ENCODE measurements around the gene FCN1.

Gene FCN1

GRCh38 chr9:134892820-134893420 is 24.8 kb downstream of the FCN1 start:
- peaks cover 94% of the 10 kb centered on the region for H3K27me3 ChIP-seq (replicated peaks; ENCODE audit: insufficient read depth, low read length)
- no peak overlapping the region for H3K27ac ChIP-seq (ENCODE audit: low read length)
- DNase-seq, result no peak
- no peaks in the 10 kb centered on the region for H3K4me1 ChIP-seq (ENCODE audit: low read length)
- no peaks in the 10 kb centered on the region for H4K20me1 ChIP-seq (ENCODE audit: insufficient read depth, low read length)
- no peak overlapping the region for H3K4me2 ChIP-seq (ENCODE audit: low read depth, low read length)
- no peaks in the 10 kb centered on the region for H3K9me3 ChIP-seq (replicated peaks; ENCODE audit: insufficient read depth, low read length)
- H2AFZ ChIP-seq (ENCODE audit: low read length), result no peak overlapping the region
- H3K9me2 ChIP-seq (replicated peaks; ENCODE audit: insufficient read depth, low read length), result no peaks in the 10 kb centered on the region
- TF ChIP-seq EZH2 (optimal IDR thresholded peaks at IDR 0.05; ENCODE audit: low read depth, low read length) (no peak), EZH2phosphoT487 (IDR thresholded peaks at IDR 0.05; ENCODE audit: low read length) (no peak), CTCF (IDR thresholded peaks at IDR 0.05; ENCODE audit: low read length) (no peak)
- H3K79me2 ChIP-seq (ENCODE audit: low read length), result no peaks in the 10 kb centered on the region
- H3K4me3 ChIP-seq (ENCODE audit: low read length), result no peak overlapping the region
- H3F3A ChIP-seq (ENCODE audit: insufficient read depth, low read length), result no peaks in the 10 kb centered on the region
- no peaks in the 10 kb centered on the region for H3K36me3 ChIP-seq (replicated peaks; ENCODE audit: insufficient read depth, low read length)
- no peak overlapping the region for H3K9ac ChIP-seq (ENCODE audit: low read length)

- Histone ChIP-seq H3K79me2 (ENCODE audit: low read length) (no peaks in the 10 kb centered on the region), H3K27ac (ENCODE audit: low read length) (no peak overlapping the region), H3K4me3 (ENCODE audit: low read length) (no peak overlapping the region), H2AFZ (ENCODE audit: low read length) (no peak overlapping the region), H3K4me1 (ENCODE audit: low read length) (no peaks in the 10 kb centered on the region), H3K9me2 (replicated peaks; ENCODE audit: insufficient read depth, low read length) (no peaks in the 10 kb centered on the region), H3K36me3 (replicated peaks; ENCODE audit: insufficient read depth, low read length) (no peaks in the 10 kb centered on the region), H4K20me1 (ENCODE audit: insufficient read depth, low read length) (no peaks in the 10 kb centered on the region), H3K4me2 (ENCODE audit: low read depth, low read length) (no peak overlapping the region), H3K27me3 (replicated peaks; ENCODE audit: insufficient read depth, low read length) (peaks cover 94% of the 10 kb centered on the region), H3F3A (ENCODE audit: insufficient read depth, low read length) (no peaks in the 10 kb centered on the region), H3K9me3 (replicated peaks; ENCODE audit: insufficient read depth, low read length) (no peaks in the 10 kb centered on the region), H3K9ac (ENCODE audit: low read length) (no peak overlapping the region)
- DNase-seq, result no peak
- no peak for TF ChIP-seq EZH2 (optimal IDR thresholded peaks at IDR 0.05; ENCODE audit: low read depth, low read length)
- no peak for TF ChIP-seq EZH2phosphoT487 (IDR thresholded peaks at IDR 0.05; ENCODE audit: low read length)
- TF ChIP-seq CTCF (IDR thresholded peaks at IDR 0.05; ENCODE audit: low read length), result no peak
Measured at GRCh38 chr9:134892221-134892620, 25.5 kb downstream of the FCN1 start.

- H3K36me3 ChIP-seq (replicated peaks; ENCODE audit: insufficient read depth, low read length), result no peaks in the 10 kb centered on the region
- no peak overlapping the region for H3K27ac ChIP-seq (ENCODE audit: low read length)
- H3K27me3 ChIP-seq (replicated peaks; ENCODE audit: insufficient read depth, low read length), result peaks cover 94% of the 10 kb centered on the region
- H3K4me2 ChIP-seq (ENCODE audit: low read depth, low read length), result no peak overlapping the region
- H4K20me1 ChIP-seq (ENCODE audit: insufficient read depth, low read length), result no peaks in the 10 kb centered on the region
- H3K9me3 ChIP-seq (replicated peaks; ENCODE audit: insufficient read depth, low read length), result no peaks in the 10 kb centered on the region
- no peak for DNase-seq
- TF ChIP-seq EZH2phosphoT487 (IDR thresholded peaks at IDR 0.05; ENCODE audit: low read length), result no peak
- TF ChIP-seq CTCF (IDR thresholded peaks at IDR 0.05; ENCODE audit: low read length), result no peak
- no peak for TF ChIP-seq EZH2 (optimal IDR thresholded peaks at IDR 0.05; ENCODE audit: low read depth, low read length)
- H3K9ac ChIP-seq (ENCODE audit: low read length), result no peak overlapping the region
- H3K79me2 ChIP-seq (ENCODE audit: low read length), result no peaks in the 10 kb centered on the region
- no peaks in the 10 kb centered on the region for H3F3A ChIP-seq (ENCODE audit: insufficient read depth, low read length)
- no peak overlapping the region for H3K4me3 ChIP-seq (ENCODE audit: low read length)
- no peaks in the 10 kb centered on the region for H3K4me1 ChIP-seq (ENCODE audit: low read length)
- no peak overlapping the region for H2AFZ ChIP-seq (ENCODE audit: low read length)
- H3K9me2 ChIP-seq (replicated peaks; ENCODE audit: insufficient read depth, low read length), result no peaks in the 10 kb centered on the region
Measured at GRCh38 chr9:134891713-134892112, 26.0 kb downstream of the FCN1 start.
